HepG2 (cell line): ENCODE measurements around the gene CHN2. TPM values are rescaled to one million over a fixed set of nuclear protein-coding genes. Genes with fewer than 3 reads are reported as not detected.

ENCODE experiments used
- HNRNPLL ChIP-seq: fragments of 200-400 bp; formaldehyde crosslinking; IDR thresholded peaks from 2 replicates; pipeline ENCODE4 v1.6.1; 2017; ENCODE audit warnings: mild to moderate bottlenecking, low read depth, low read length; ENCODE audit not compliant: poor library complexity, severe bottlenecking
- JUNB ChIP-seq: sonication (generic); formaldehyde crosslinking; IDR thresholded peaks from 2 replicates; pipeline ENCODE4 v1.8.0; 2022; ENCODE audit warnings: missing genetic modification reagents, mild to moderate bottlenecking, borderline replicate concordance
- NR2F6 ChIP-seq, 2 experiments: IDR thresholded peaks; 2 replicates each; pipeline ENCODE4 v1.6.1; 2016; ENCODE audit warnings: antibody characterized with exemption in 1 of 2, mild to moderate bottlenecking in 1 of 2
- PHF5A ChIP-seq: IDR thresholded peaks from one replicate; pipeline ENCODE4 v1.6.1; 2018; ENCODE audit warnings: low read depth, missing genetic modification reagents; ENCODE audit not compliant: unreplicated experiment
- RAD21 ChIP-seq: fragments of 450-650 bp; formaldehyde crosslinking; IDR thresholded peaks from 2 replicates; pipeline ENCODE4 v1.5.0; 2020; ENCODE audit warnings: mild to moderate bottlenecking
- SIX1 ChIP-seq: sonication (generic); formaldehyde crosslinking; IDR thresholded peaks from 2 replicates; pipeline ENCODE4 v1.4.0; 2020; ENCODE audit warnings: missing genetic modification reagents, borderline replicate concordance
- TEAD2 ChIP-seq: sonication (generic); formaldehyde crosslinking; IDR thresholded peaks from 2 replicates; pipeline ENCODE4 v1.9.0; 2021; ENCODE audit warnings: missing genetic modification reagents
- WIZ ChIP-seq: sonication (generic); formaldehyde crosslinking; IDR thresholded peaks from 2 replicates; pipeline ENCODE4 v1.5.1; 2020; ENCODE audit warnings: mild to moderate bottlenecking, missing genetic modification reagents
- ZNF292 ChIP-seq: sonication (generic); formaldehyde crosslinking; IDR thresholded peaks from 2 replicates; pipeline ENCODE4 v1.8.1; 2022; ENCODE audit warnings: mild to moderate bottlenecking, low read depth, missing genetic modification reagents, borderline replicate concordance
- ZNF329 ChIP-seq: sonication (generic); formaldehyde crosslinking; IDR thresholded peaks from 2 replicates; pipeline ENCODE4 v1.9.0; 2021; ENCODE audit warnings: low read depth, mild to moderate bottlenecking, missing genetic modification reagents
- ZNF446 ChIP-seq: sonication (generic); formaldehyde crosslinking; IDR thresholded peaks from 2 replicates; pipeline ENCODE4 v1.5.0; 2020; ENCODE audit warnings: mild to moderate bottlenecking, missing genetic modification reagents
- ZNF543 ChIP-seq: sonication (generic); formaldehyde crosslinking; IDR thresholded peaks from 2 replicates; pipeline ENCODE4 v1.4.0; 2020; ENCODE audit warnings: mild to moderate bottlenecking, missing genetic modification reagents
- ZNF607 ChIP-seq: sonication (generic); formaldehyde crosslinking; IDR thresholded peaks from 2 replicates; pipeline ENCODE4 v1.5.1; 2020; ENCODE audit warnings: missing genetic modification reagents, mild to moderate bottlenecking, borderline replicate concordance
- ZNF614 ChIP-seq: IDR thresholded peaks from 2 replicates; pipeline ENCODE4 v1.6.1; 2018; ENCODE audit warnings: missing biosample characterization, missing genetic modification reagents, inconsistent platforms, borderline replicate concordance
- polyA plus RNA-seq, 8 experiments: library from polyadenylated mRNA; depleted of rRNA in 3 of 8; stranded (reverse) in 7 of 8; unstranded in 1 of 8; fragments of >200 nt; fragmentation: Illumina TruSeq in 4 of 8; extraction: Trizol in 4 of 8; gene quantifications; 2 replicates each; pipeline versions ENCODE4 v1.2.1 to v1.2.3, GENCODE V29; 2011 to 2016; ENCODE audit warnings: low read depth in 4 of 8, missing spikeins in 1 of 8, mixed read lengths in 1 of 8; ENCODE audit not compliant: insufficient read depth in 1 of 8
- total RNA-seq, 5 experiments: library from RNA; depleted of rRNA; stranded (reverse); fragments of >200 nt; fragmentation: Illumina TruSeq; extraction: Trizol; gene quantifications; 2 replicates each; pipeline ENCODE4 v1.2.3, GENCODE V29; 2016; ENCODE audit warnings: low read depth in 1 of 5
- TF ChIP-seq, protein P1 (sequence below): sonication (generic); formaldehyde crosslinking; IDR thresholded peaks from 2 replicates; pipeline ENCODE4 v1.4.0; 2020; ENCODE audit warnings: low read depth, missing genetic modification reagents
- TF ChIP-seq, protein P2 (sequence below): IDR thresholded peaks from 2 replicates; pipeline ENCODE4 v1.6.1; 2016; ENCODE audit warnings: low read depth, missing genetic modification reagents, missing compliant biosample characterization
- TF ChIP-seq, protein P3 (sequence below): sonication (generic); formaldehyde crosslinking; IDR thresholded peaks from 2 replicates; pipeline ENCODE4 v1.4.0; 2020; ENCODE audit warnings: missing genetic modification reagents, mild to moderate bottlenecking, borderline replicate concordance

CHN2 gene
- total and polyA plus RNA-seq, 2 of the 13 experiments (the other 11 are each of a cell fraction or from before 2014, with no cell fraction given) = 23.5 to 30.5 TPM

DNA sequence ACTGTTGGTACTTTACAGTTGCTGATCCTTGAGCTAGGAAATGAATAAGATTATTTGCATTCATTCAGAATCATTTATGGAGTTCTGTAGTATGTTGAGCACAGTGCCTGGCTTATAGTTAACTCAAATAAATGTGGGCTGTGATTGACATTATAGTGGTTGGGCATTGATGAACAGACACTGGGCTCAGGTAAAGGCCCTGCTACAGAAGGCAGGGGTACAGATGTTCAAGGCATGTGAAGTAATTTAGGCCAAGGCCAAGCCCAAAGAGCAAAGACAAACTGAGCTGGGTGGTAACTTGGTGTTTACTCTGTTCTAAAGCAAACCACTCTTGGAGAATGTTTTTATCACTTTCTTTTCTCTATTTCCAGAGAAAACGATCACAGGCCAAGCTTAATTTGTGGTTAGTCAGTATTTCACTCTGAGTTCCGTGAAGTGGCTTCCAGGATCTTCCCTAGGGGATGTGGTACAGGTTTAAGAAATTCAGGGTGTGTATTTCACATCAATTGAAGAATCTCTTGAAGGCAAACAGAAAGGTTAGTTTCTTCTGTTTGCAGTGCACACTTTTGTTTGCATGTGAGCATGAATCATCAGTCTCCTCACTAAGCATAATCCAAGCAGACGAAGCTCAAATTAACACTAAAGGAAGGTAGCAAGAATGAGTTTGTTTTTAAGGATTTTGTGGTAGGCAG, 255.1 kb downstream of the CHN2 start (continued):
- TF ChIP-seq, protein P1, sequence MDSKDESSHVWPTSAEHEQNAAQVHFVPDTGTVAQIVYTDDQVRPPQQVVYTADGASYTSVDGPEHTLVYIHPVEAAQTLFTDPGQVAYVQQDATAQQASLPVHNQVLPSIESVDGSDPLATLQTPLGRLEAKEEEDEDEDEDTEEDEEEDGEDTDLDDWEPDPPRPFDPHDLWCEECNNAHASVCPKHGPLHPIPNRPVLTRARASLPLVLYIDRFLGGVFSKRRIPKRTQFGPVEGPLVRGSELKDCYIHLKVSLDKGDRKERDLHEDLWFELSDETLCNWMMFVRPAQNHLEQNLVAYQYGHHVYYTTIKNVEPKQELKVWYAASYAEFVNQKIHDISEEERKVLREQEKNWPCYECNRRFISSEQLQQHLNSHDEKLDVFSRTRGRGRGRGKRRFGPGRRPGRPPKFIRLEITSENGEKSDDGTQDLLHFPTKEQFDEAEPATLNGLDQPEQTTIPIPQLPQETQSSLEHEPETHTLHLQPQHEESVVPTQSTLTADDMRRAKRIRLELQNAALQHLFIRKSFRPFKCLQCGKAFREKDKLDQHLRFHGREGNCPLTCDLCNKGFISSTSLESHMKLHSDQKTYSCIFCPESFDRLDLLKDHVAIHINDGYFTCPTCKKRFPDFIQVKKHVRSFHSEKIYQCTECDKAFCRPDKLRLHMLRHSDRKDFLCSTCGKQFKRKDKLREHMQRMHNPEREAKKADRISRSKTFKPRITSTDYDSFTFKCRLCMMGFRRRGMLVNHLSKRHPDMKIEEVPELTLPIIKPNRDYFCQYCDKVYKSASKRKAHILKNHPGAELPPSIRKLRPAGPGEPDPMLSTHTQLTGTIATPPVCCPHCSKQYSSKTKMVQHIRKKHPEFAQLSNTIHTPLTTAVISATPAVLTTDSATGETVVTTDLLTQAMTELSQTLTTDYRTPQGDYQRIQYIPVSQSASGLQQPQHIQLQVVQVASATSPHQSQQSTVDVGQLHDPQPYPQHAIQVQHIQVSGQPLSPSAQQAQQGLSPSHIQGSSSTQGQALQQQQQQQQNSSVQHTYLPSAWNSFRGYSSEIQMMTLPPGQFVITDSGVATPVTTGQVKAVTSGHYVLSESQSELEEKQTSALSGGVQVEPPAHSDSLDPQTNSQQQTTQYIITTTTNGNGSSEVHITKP (CRISPR knock-in tag) = no peak
- TF ChIP-seq SIX1 (peak; percentile 13; the same call in 1 of the 2 replicates), JUNB (peak; percentile 89), ZNF446 (no peak), ZNF329 (CRISPR knock-in tag) (no peak), ZNF607 (no peak), PHF5A (CRISPR knock-in tag) (no peak), RAD21 (CRISPR knock-in tag) (no peak), ZNF543 (CRISPR knock-in tag) (no peak), ZNF614 (CRISPR knock-in tag) (no peak), HNRNPLL (no peak), TEAD2 (CRISPR knock-in tag) (no peak), NR2F6 (IDR thresholded peaks at IDR 0.05) (peak; percentile 71), NR2F6 (CRISPR knock-in tag; IDR thresholded peaks at IDR 0.05) (0 out of 2 replicates have a peak, but pooled peaks have one; percentile 37), WIZ (CRISPR knock-in tag) (no peak), ZNF292 (CRISPR knock-in tag) (no peak)
- TF ChIP-seq, protein P2, sequence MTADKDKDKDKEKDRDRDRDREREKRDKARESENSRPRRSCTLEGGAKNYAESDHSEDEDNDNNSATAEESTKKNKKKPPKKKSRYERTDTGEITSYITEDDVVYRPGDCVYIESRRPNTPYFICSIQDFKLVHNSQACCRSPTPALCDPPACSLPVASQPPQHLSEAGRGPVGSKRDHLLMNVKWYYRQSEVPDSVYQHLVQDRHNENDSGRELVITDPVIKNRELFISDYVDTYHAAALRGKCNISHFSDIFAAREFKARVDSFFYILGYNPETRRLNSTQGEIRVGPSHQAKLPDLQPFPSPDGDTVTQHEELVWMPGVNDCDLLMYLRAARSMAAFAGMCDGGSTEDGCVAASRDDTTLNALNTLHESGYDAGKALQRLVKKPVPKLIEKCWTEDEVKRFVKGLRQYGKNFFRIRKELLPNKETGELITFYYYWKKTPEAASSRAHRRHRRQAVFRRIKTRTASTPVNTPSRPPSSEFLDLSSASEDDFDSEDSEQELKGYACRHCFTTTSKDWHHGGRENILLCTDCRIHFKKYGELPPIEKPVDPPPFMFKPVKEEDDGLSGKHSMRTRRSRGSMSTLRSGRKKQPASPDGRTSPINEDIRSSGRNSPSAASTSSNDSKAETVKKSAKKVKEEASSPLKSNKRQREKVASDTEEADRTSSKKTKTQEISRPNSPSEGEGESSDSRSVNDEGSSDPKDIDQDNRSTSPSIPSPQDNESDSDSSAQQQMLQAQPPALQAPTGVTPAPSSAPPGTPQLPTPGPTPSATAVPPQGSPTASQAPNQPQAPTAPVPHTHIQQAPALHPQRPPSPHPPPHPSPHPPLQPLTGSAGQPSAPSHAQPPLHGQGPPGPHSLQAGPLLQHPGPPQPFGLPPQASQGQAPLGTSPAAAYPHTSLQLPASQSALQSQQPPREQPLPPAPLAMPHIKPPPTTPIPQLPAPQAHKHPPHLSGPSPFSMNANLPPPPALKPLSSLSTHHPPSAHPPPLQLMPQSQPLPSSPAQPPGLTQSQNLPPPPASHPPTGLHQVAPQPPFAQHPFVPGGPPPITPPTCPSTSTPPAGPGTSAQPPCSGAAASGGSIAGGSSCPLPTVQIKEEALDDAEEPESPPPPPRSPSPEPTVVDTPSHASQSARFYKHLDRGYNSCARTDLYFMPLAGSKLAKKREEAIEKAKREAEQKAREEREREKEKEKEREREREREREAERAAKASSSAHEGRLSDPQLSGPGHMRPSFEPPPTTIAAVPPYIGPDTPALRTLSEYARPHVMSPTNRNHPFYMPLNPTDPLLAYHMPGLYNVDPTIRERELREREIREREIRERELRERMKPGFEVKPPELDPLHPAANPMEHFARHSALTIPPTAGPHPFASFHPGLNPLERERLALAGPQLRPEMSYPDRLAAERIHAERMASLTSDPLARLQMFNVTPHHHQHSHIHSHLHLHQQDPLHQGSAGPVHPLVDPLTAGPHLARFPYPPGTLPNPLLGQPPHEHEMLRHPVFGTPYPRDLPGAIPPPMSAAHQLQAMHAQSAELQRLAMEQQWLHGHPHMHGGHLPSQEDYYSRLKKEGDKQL (CRISPR knock-in tag) = peak; percentile 32; the same call in 1 of the 2 replicates
- TF ChIP-seq, protein P3, sequence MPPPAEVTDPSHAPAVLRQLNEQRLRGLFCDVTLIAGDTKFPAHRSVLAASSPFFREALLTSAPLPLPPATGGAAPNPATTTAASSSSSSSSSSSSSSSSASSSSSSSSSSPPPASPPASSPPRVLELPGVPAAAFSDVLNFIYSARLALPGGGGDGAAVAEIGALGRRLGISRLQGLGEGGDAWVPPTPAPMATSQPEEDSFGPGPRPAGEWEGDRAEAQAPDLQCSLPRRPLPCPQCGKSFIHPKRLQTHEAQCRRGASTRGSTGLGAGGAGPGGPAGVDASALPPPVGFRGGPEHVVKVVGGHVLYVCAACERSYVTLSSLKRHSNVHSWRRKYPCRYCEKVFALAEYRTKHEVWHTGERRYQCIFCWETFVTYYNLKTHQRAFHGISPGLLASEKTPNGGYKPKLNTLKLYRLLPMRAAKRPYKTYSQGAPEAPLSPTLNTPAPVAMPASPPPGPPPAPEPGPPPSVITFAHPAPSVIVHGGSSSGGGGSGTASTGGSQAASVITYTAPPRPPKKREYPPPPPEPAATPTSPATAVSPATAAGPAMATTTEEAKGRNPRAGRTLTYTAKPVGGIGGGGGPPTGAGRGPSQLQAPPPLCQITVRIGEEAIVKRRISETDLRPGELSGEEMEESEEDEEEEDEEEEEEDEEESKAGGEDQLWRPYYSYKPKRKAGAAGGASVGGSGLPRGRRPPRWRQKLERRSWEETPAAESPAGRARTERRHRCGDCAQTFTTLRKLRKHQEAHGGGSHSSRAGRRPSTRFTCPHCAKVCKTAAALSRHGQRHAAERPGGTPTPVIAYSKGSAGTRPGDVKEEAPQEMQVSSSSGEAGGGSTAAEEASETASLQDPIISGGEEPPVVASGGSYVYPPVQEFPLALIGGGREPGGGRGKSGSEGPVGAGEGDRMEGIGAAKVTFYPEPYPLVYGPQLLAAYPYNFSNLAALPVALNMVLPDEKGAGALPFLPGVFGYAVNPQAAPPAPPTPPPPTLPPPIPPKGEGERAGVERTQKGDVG (CRISPR knock-in tag) = no peak
